Mucosa of descending colon (tissue), 3 donors: ENCODE data around the gene CBR3. TPM values are rescaled to one million over a fixed set of nuclear protein-coding genes. Genes with fewer than 3 reads are reported as not detected.

Source experiments
- ATAC-seq: fragments of 200-7000 bp; cut with Tn5 transposase; one replicate; pipeline ENCODE4 v1.9.1; 2020; ENCODE audit warnings: mild to moderate bottlenecking, moderate library complexity
- DNase-seq, 3 donors: peaks; one replicate each; pipeline ENCODE4 v3.0.0-alpha.2; 2020
- H3K36me3 ChIP-seq: fragments of 200-600 bp; one replicate; pipeline ENCODE4 v1.8.0; 2021; ENCODE audit warnings: low read depth, mild to moderate bottlenecking
- H3K4me1 ChIP-seq: fragments of 200-600 bp; one replicate; pipeline ENCODE4 v1.8.0; 2021; ENCODE audit warnings: low read depth, mild to moderate bottlenecking
- H3K4me3 ChIP-seq: fragments of 200-600 bp; one replicate; pipeline ENCODE4 v1.8.0; 2021; ENCODE audit warnings: mild to moderate bottlenecking
- H3K9me3 ChIP-seq: fragments of 200-600 bp; one replicate; pipeline ENCODE4 v1.8.0; 2021; ENCODE audit warnings: mild to moderate bottlenecking
- CTCF ChIP-seq: fragments of 200-600 bp; IDR thresholded peaks from one replicate; pipeline ENCODE4 v1.8.0; 2022; ENCODE audit warnings: antibody characterized with exemption, mild to moderate bottlenecking
- intact Hi-C, 2 donors: fragments of 100-400 bp; cut with DNase I in 1 of 2; cut with micrococcal nuclease in 1 of 2; formaldehyde crosslinking; loops; one replicate each; pipeline versions ENCODE4 v1.11.0 to v1.11.1; 2022; cut with DNase I, micrococcal nuclease
- total RNA-seq, 3 donors: library from RNA; stranded (reverse); fragmentation: NEBNext Ultra II Directional in 2 of 3; extraction: Animal tissue kit (Norgen Biotek cat#: 25700) in 2 of 3; gene quantifications; one replicate each; pipeline versions ENCODE4 v1.2.1 to v1.2.4, GENCODE V29; 2021 to 2023
- donor health status: DM: no; HTN: no; CAD: no; lungs with moderate emphysema.
- donor health status: DM: no; HTN: no; CAD: no.
- donor health status: DM: no; HTN: yes; CAD: no.

CBR3 gene
- total RNA-seq, 3 donors from 2014 or later = 0.75 to 5.0 (median 4.1) TPM

DNA sequence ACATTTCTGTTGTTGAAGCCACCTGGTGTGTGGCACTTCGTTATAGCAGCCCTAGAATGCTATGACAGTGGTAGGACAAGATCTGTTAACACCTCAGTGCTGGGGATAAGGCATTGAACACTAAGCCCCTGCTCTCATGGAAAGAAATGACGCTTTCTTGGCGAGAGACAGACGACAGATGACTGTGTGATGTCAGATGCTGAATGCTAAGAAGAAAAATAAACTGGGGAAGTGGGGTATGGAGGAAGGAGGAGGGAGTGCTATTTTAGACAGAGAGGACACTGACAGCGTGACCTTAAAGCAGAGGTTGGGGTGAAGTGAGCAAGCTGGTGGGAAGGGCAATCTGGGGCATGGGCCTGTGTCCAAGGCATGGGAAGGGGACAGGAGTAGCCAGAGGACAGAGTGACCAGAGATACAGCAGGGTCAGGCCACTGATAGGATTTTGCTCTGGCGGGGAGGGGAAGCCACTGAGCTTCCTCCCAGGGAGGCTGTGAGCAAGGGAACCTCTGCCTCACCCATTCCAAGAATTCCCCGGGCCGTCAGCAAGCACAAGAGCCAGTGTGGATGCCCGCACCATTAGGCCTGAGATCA, 37.0 kb downstream of the CBR3 start:
- DNase-seq = no peak
- ATAC-seq = peak; percentile 7
- Histone ChIP-seq H3K4me1 (no peaks in the 10 kb centered on the region), H3K4me3 (no peak overlapping the region), H3K36me3 (no peaks in the 10 kb centered on the region), H3K9me3 (no peaks in the 10 kb centered on the region)
- no peak for TF ChIP-seq CTCF
- intact Hi-C loops = no loop called here

GRCh38 chr21:36174780-36175179, 39.9 kb downstream of the CBR3 start:
- H3K9me3 ChIP-seq = no peaks in the 10 kb centered on the region
- DNase-seq = no peak
- no peak for ATAC-seq
- no peak overlapping the region for H3K4me3 ChIP-seq
- intact Hi-C loops = no loop called here
- no peaks in the 10 kb centered on the region for H3K4me1 ChIP-seq
- TF ChIP-seq CTCF = no peak
- H3K36me3 ChIP-seq = no peaks in the 10 kb centered on the region

DNA sequence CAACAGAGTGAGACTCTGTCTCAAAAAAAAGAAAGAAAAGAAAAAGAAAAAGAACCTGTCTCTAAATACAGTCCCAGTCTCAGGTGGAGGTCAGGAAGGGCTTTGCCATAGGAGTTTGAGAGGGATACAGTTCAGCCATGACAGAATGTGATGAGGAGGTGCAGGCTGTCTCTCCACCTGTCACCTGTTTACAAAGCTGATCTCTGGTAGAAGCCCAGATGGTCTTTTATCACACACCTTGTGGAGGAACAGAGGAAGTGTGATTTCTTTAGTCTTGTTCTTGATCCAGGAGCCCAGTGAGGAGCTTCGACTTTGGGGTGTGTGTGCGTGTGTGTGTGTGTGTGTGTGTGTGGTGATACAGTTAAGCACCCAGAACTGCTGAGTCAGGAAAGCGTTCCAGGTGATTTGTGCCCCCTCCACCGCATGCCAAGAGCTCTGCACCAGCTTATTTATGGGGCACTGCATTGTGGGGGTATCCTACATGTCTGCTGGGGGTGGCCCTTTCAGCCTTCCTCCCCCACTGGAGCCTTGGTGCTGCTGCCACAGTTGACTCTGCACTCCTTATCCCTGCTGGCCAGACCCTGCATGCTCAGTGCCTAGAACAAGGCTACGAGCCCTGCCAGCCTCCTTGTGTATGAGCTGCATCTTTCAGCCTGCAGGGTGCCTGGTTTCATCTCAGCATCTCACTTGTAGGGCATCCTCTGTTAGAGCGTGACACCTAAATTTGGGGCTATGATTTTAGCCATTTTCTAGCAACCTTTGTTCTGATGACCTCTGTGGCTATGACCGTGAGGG, 41.1 kb downstream of the CBR3 start:
- TF ChIP-seq CTCF = no peak
- no peak overlapping the region for H3K4me3 ChIP-seq
- H3K36me3 ChIP-seq = no peaks in the 10 kb centered on the region
- ATAC-seq (peak; percentile 51), DNase-seq (no peak)
- no peaks in the 10 kb centered on the region for H3K4me1 ChIP-seq
- intact Hi-C loops = no loop called here
- no peaks in the 10 kb centered on the region for H3K9me3 ChIP-seq

- intact Hi-C loops = no loop called here
- DNase-seq (no peak), ATAC-seq (no peak)
- Histone ChIP-seq H3K4me3 (no peak overlapping the region), H3K36me3 (no peaks in the 10 kb centered on the region), H3K9me3 (no peaks in the 10 kb centered on the region), H3K4me1 (peaks cover 2% of the 10 kb centered on the region)
- TF ChIP-seq CTCF = no peak
Measured at GRCh38 chr21:36178349-36178748, 43.5 kb downstream of the CBR3 start.

- Histone ChIP-seq H3K4me3 (no peak overlapping the region), H3K4me1 (peaks cover 2% of the 10 kb centered on the region), H3K9me3 (no peaks in the 10 kb centered on the region), H3K36me3 (no peaks in the 10 kb centered on the region)
- DNase-seq = no peak
- ATAC-seq = no peak
- no peak for TF ChIP-seq CTCF
- intact Hi-C loops = no loop called here
Measured at GRCh38 chr21:36179145-36179544, 44.3 kb downstream of the CBR3 start.
